GM19452 (cell line): ENCODE results near the gene NT5DC2.
"Not testable (repeated sequence)": the region's sequence is repeated elsewhere in the genome, so short reads cannot be mapped to it uniquely, and the experiment has no call there.

ENCODE experiments used
- ATAC-seq: cut with Tn5 transposase; IDR thresholded peaks from one replicate; pipeline ENCODE4 v1.9.1; 2021; ENCODE audit not compliant: unreplicated experiment

Gene NT5DC2

DNA sequence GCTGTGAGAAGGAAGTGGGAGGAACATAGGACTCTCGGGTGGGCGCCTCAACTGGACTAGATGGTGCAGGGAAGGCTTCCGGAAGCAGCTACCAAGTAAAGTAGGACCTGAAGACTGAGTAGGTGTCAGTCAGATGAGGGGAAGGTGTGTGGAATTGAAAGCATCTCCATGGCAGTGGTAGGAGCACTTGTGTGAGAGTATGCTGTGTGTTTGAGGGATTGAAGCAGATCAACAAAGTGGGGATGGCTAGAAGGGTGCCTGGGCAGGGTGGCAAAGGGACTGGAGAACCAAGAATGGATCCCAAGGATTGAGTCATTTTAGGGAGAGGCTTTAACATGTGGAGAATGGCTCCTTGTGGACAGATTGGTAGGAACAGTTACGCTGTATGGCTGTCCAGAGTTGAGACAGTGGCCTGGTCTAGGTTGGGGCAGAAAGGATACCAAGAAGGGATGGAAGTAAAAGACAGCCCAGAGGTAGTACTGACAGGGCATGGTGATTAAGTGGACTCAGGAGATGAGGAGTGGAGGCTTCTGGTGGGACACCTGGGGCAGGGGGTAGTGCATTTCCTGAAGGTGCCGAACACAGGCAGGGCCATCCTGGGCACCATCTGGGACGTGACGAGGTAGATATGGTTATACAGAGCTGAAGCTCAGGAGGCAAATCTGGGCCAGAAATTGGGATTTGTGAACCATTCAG is 4.2 kb upstream of the NT5DC2 start:
- ATAC-seq = no peak

GRCh38 chr3:52537165-52537620 is 3.5 kb upstream of the NT5DC2 start:
- ATAC-seq = no peak

DNA sequence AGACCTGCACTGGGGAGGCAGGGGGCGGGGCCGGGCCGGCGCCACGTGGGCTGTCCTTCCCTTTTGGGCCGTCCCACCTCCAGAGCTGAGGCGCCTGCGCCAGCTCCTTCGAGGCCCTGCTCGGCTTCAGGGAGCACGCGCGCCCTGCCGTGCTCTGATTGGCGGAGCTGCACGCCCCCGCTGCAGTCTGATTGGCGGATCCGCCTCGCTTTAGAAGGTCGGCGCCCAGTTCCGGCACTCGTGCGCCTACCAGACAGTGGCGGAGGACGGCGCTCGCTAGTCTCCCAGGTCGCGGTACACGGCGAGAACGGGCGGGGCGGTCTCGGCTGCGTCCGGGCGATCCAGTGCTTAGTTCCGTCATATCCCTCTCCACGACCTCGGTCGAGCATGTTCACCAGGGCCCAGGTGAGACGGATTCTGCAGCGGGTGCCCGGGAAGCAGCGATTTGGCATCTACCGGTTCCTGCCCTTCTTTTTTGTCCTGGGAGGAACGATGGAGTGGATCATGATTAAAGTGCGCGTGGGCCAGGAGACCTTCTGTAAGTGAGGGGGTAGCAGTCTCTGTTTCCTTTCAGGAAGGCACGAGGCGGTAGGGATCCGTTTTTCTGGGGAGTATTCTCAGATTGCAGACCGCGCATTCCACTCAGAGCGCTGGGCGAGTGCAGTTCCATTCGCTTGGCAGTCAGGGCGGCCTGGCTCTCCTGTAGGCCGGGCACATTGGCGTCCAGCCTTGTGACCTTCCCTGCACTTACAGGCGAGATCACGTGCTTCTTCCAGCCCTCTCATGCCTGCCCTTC is 2.9 kb upstream of the NT5DC2 start, which contains the start of gene UQCC5:
UQCC5 (plus strand) TSS at position 237 of the 796 bp plus-strand sequence; CDS start at position 388, 151 bp downstream.
- peak; percentile 82 for ATAC-seq

GRCh38 chr3:52536112-52536368 is 2.4 kb upstream of the NT5DC2 start:
- ATAC-seq = no peak

- ATAC-seq = no peak
These were observed 1.9 kb upstream of the NT5DC2 start for GRCh38 chr3:52535411-52536111.

GRCh38 chr3:52534281-52535183 is 875 bp upstream of the NT5DC2 start:
- ATAC-seq = no peak

DNA sequence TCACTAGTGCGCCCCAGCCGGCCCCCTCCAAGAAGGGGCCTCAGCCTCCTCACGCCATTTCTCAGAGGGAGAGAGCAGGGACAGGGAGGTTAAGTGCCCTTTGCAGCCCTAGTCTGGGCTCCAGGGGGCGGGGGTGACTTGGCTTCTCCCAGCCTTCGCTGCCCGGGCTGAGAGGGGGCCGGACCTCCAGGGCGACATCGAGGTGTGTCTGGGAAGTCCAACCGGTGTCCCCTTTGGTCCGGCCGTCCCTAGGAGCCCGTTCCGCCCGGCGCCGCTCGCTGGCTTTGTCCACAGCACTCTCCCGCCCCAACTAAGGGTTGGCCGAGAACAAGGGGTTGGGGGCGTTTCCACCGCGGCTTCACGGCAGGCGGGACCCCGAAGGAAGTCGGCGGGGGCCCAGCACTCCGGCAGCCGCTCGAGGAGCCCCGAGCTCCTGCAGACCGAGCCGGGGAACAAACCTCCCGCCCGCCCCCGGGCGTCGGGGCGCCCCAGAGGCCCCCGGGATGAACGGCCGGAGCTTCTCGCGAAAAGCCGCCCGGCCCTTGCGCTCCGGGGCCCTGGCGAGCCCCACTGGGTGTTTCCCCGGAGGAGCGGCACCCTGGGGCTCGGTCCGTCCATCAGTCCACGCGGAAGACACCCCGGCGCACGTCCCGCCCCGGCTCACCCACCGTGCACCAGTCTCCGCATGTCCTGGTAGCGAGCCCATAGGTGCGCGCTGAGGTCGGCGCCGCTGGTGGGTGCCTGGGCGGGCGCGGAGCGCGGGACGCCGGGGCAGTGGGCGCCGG is 627 bp downstream of the NT5DC2 start:
- no peak for ATAC-seq

DNA sequence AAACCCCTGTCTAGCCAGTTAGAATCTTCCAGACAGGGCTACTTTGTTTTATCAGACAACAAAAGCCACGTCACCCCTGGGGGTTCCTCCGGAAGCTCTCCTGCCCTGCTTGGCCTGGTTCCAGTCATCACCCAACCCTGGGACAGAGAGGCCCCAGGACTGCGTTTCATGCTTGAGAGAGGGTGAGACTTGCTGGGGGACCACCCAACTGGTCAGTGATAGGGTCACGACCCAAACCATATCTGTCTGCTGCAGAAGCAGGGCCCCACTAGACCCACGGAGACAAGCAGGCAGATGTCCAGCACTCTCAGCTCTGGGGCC is 1.2 kb downstream of the NT5DC2 start:
- ATAC-seq = no peak

DNA sequence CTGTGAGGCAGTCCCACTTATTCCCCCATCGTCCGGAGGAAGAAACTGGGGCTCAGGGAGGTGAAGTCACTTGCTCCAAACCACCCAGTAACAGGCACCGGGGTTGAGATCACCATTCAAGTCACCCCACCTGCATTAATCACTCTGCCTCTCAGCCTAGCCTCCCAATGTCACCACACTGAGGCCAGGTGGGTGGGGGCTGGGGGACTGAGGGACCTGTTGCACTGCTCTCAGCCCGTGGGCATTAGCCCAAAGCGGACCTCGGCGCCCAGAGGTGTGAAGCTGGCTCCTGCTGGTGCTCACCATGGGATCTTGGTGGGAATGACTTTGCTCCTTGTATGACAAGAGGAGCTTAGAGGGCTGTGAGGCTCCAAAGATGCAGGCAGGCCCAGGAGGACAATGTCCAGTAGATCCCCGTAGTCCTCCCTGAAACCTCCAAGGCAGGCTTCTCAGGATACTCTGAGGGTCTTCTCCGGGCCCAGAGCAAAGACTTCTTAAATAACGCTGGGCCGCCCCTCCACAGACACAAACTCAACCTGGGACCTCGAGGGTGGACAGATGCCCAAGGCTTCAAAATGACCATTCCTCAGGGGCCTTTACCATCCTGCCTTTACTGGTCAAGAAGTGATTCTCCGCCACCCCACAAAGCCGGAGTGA is 1.7 kb downstream of the NT5DC2 start:
- no peak for ATAC-seq

DNA sequence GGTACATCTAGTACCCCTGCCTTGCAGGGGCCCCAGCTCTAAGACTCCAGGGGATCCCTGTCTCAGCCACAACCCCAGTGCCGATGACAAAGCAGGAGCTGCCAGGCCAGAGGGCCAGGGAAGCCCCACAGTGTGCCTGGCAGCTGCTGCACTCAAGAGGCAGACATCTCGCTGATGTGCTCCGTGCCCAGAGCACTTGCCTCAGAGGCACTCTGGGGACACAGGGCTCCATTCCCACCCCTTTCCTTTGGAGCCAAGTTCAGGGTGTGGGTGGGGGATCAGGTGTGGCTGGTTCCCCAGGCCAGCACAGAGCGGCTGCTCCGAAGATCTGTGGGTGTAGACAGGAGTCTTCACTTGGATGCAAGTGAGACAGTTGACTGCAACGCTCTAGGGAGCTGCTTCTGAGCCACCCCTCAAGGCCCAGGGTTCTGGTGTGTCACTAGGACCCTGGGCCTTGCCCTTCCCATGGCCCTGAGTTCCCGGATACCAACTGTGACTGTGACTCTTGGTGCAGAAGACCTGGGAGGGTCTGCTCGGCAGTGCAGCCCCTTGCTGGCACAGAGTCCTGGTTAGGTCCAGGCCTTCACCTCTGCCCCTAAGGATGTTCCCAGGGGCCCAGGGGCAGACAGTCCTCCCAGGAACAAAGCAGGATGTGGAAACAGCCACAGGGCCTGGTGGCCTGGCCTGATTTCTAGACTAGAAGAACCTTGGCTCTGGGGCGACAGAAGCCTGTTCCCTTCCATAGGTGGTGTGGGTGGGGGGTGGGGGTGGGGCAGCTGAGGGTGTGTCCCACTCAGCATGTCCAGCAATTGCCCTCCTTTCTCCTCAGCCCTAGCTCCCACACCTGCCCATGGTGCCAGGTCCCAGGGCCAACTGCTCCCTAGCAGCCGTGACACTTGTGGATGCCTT is 2.5 kb downstream of the NT5DC2 start:
- ATAC-seq = no peak

DNA sequence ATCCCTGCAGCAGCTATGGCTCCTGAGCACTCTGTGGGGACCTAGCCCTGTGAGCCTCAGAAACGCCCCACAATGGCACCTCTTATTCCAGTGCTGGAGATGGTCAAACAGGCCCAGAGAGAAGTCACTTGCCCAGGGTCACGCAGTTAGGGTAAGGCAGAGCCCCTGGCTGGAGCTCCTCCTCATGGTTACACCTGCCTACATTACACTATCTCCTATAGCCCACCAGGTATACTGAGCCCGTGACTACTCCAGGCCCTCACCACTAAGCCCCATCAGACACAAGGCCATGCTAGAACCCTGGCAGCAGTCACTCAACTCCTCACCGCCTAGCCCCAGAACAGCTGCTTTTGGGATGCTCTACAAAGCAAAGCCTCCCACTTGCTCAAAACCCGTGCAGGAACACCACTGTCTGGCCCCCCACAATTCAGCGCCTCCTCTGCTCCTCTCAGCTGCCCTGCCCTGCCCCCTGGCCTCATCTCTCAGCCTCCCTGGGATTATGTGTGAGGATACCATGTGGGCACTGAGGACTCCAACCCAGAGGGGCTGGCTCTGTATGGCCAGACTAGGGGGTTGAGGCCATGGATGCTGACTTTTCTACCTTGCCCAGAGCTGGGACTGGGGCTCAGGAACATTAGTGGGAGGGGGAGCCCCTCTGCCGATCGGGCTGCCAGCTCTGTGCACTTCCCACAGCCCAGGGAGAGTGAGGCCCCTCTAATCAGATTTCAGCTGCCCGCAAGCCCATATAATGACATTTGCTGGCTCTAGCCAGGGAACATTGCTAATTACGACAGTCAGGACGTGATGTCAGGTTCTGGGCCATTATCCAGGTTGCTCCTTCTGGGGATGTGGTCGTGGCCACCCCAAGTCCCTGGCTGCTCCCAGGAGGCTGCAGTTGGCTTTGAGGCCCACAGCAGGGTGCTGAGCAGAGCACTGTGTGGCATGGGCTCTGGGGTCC is 4.0 kb downstream of the NT5DC2 start:
- ATAC-seq = no peak

DNA sequence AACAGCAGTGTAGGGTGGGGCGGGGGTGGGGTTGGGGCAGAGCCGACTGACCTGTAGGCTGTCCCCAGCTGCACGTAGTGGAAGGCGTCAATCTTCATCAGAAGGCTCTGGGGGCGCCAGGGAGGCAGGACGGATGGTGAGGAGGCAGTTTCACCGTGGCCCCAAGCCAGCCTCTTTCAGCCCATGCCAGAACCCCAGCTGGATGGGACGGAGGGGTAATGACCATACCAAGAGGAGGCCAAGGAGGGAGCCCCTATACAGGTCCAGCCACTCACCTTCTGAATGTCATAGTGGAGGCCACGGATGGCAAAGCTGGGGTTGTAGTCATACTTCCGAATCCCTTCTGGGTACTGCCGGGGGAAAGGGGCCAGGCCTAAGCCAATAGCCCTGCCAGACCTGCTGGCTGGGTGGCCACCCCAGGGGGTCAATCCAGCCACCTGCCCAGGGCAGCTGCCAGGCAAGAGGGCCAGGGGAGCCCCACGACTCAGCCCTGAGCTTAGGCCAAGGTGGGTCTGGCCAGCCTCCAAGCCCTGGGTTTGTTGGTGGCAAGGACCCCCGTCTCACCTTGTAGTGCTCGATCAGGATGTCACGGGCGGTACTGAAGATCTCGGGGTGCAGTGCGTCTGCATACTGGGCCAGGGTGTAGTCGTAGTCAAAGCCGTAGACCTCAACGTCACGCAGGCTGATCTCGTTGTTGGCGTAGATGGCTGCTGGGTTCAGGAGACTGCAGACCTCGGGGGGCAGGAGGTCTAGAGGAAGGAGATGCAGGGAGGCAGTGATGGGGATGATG is 4.9 kb downstream of the NT5DC2 start:
- no peak for ATAC-seq

DNA sequence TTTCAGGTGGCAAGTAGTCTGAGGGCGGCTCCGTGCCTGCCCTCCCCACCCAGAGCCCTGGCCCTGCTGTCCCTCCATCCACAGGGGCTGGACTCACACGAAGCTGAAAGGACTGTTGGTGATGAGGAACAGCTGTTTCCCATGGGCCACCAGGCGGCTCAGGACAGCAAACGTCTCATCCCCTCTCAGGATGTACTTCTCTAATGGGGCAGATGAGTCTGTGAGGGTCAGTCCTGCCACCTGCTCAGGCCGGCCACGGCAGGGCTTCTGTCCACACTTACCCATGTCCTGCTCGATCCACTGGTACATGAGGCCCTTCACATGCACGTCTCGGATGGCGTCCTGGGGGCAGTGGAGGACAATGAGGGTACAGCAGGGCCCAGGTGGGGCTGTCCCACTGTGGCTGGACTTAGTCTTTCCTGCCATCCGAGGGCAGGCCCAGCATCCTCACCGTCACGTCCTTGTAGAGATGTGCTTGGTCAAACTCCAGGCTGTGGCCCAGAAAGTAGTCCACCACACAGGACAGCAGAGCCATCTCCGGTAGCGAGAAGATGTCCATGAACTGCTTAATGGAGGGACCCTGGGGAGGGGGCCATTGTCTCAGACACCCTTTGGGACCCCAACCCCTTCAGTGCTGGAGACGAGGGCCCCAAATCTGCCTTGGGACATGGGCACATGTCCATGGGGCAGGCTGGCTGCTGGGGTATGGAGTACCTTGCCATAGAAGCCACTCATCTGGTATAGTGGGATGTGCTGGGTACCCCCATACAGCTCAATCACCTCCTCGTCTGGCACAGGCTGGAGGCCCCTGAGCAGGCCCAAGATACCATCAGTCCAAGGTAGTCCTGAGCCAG is 5.7 kb downstream of the NT5DC2 start:
- no peak for ATAC-seq

DNA sequence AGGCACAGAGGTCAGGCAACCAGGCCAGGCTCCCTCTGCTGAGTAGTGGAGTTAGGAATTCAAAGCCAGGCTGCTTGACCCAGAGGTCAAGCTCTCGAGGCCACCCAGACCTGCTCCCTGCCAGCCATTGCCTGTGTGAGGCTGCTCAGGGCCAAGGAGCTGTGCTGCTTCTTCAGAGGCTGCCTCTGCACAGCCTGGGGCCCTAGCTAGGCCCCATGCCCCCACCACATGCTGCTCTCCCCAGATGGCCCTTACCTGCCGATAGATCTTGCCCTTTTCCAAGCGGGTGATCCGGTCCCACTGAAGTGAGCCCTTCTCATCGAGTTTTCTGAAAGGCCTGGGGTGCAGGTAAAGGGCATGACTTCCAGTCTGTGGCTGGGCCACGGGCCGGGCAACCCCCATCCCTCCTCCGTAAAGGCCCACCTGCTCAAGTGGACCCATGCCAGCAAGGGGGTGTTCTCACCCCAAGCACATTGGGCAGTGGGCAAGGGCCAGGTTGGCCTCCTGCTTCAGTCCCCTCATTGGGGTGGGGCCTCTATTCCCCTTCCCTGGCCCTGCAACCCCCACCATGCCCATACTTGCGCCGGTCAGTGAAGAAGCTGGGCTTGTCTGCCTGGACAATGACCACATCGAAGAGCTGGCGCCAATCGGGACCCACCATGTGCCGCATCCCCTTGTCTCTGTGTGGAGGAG is 6.5 kb downstream of the NT5DC2 start:
- no peak for ATAC-seq

DNA sequence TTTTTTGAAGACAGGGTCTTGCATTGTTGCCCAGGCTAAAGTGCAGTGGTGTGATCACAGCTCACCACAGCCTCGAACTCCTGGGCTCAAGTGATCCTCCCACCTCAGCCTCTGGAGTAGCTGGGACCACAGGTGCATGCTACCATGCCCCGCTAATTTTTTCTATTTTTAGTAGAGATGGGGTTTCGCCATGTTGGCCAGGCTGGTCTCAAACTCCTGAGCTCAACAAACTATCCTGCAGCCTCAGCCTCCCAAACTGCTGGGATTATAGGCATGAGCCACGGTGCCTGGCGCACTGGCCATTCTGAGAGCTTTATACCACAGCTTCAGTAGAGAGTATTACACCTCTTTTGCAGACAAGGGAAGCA is 7.0 kb downstream of the NT5DC2 start:
- ATAC-seq = not testable (repeated sequence)
